Measurements from ENCODE around the gene HCFC1.
A peak's percentile ranks its signal among the peaks of the same experiment; 100 is the strongest.

- TF ChIP-seq REST (IDR thresholded peaks at IDR 0.05; ENCODE audit: low read depth, low read length) (peak; percentile 24), CTCF (IDR thresholded peaks at IDR 0.05) (no peak), USF1 (IDR thresholded peaks at IDR 0.05; ENCODE audit: borderline replicate concordance, low read depth) (no peak), YY1 (IDR thresholded peaks at IDR 0.05; ENCODE audit: low read depth) (peak; percentile 96)
These were observed at the start of gene HCFC1 for GRCh38 chrX:153971450-153972367.
